HUES6 (cell line): ENCODE data around the gene COL5A1.

Source experiments
- H3K27ac ChIP-seq: 2 replicates; pipeline ENCODE4 v1.7.0; 2013; ENCODE audit warnings: low read depth, mild to moderate bottlenecking, low read length, inconsistent platforms
- H3K27me3 ChIP-seq: 2 replicates; pipeline ENCODE4 v1.6.1; 2013; ENCODE audit warnings: low read length; ENCODE audit not compliant: control insufficient read depth, insufficient read depth
- H3K36me3 ChIP-seq: 2 replicates; pipeline ENCODE4 v1.6.1; 2013; ENCODE audit warnings: low read length; ENCODE audit not compliant: control insufficient read depth, insufficient read depth
- H3K4me1 ChIP-seq: 2 replicates; pipeline ENCODE4 v1.6.1; 2013; ENCODE audit warnings: low read length; ENCODE audit not compliant: control insufficient read depth, insufficient read depth
- H3K4me3 ChIP-seq: 2 replicates; pipeline ENCODE4 v1.5.1; 2013; ENCODE audit warnings: low read depth, low read length
- H3K9ac ChIP-seq: one replicate; pipeline ENCODE4 v1.6.1; 2013; ENCODE audit warnings: mild to moderate bottlenecking, low read length
- H3K9me3 ChIP-seq: 2 replicates; pipeline ENCODE4 v1.6.1; 2013; ENCODE audit warnings: low read depth, low read length; ENCODE audit not compliant: control insufficient read depth, insufficient read depth

Gene COL5A1

DNA sequence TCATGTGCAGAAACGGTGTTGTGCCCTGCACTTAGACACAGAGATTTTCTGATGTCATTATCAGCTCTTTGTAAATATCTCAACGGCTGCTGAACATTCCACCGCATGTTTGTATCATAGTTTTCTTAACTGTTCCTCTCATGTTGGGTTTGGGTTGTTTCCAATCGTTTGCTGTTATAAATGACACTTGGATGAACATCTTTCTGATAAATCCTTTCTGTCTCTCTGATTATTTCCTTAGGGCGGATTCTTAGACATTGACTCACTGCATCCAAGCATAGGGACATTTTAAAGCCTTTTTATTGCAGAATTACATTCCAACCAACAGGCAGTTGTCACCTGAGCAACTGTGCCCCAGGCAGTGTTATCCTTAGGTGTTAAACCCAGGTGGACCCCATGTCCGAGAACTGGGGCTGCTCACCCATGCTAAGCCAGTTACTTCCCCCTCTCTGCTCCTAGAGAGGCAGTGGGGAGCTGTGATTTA is 28.5 kb downstream of the COL5A1 start:
- H3K36me3 ChIP-seq: peaks cover 3% of the 10 kb centered on the region; the same call in 1 of the 2 replicates
- H3K9ac ChIP-seq: no peak overlapping the region
- peaks cover 8% of the 10 kb centered on the region; the same call in 1 of the 2 replicates for H3K9me3 ChIP-seq
- H3K4me1 ChIP-seq: peaks cover 10% of the 10 kb centered on the region; the same call in 1 of the 2 replicates
- no peak overlapping the region for H3K27ac ChIP-seq
- no peaks in the 10 kb centered on the region for H3K27me3 ChIP-seq
- no peak overlapping the region for H3K4me3 ChIP-seq

DNA sequence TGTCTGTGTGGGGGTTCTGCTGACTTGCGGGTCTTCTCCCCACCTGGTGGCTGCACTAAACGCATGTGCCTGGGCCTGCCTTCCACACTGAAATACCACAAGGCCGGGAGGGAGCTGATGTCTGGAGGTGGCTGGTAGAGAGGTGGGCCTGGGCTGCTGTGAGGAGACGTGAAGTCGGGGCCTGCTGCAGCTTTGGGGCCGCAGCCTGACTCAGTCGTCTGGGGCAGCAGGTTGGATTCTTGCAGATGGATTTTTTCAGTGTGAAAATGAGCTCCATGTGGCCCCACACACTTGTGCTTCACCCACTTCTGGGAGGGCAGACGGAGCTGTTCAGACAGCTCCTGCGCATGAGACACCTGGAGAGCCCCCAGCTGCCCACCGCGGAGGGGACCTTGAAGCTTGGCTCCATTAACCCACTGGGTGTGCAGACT is 29.3 kb downstream of the COL5A1 start:
- H3K36me3 ChIP-seq: peaks cover 3% of the 10 kb centered on the region; the same call in 1 of the 2 replicates
- H3K27ac ChIP-seq: no peak overlapping the region
- H3K9ac ChIP-seq: no peak overlapping the region
- H3K4me1 ChIP-seq: peaks cover 10% of the 10 kb centered on the region; the same call in 1 of the 2 replicates
- no peak overlapping the region for H3K4me3 ChIP-seq
- H3K27me3 ChIP-seq: no peaks in the 10 kb centered on the region
- H3K9me3 ChIP-seq: peaks cover 8% of the 10 kb centered on the region; the same call in 1 of the 2 replicates

DNA sequence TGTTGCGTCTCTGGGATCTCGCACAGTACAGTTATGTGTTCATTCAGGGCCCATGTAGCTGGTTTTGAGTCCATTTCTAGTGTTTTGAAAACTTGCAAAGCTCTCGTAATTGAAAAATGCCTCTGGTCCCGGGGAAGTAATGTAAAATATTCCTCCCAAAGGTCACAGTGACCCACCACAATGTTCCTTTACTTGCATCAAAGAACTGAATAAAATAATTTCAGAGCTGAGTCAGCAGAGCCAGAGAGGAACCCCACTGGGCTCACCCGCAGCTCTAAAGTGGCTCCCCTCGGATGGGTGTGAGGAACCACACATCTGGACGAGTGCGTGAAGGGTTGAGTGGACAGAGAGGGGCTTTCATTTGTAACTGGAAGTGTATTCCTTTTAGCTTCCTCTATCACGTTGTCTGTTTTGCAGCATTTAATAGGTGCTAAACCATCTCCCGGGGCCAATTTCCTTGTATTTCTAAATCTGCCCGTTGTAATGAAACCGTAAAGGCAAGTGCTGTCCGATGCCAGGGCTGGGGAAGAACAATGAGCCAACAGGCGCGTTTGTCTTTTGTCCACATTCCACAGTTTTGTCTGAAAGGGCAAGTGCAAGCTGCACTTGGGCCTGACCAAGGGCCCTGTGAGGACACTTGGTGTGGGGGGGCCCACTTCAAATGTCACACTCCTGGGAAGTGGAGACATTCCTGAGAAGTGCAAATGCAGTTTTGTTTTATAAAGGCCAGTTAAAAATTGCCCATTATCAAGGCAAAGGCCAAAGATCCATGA is 29.9 kb downstream of the COL5A1 start:
- Histone ChIP-seq H3K27ac (no peak overlapping the region), H3K4me3 (no peak overlapping the region), H3K9ac (no peak overlapping the region), H3K9me3 (peaks cover 8% of the 10 kb centered on the region; the same call in 1 of the 2 replicates), H3K4me1 (peaks cover 10% of the 10 kb centered on the region; the same call in 1 of the 2 replicates), H3K36me3 (peaks cover 3% of the 10 kb centered on the region; the same call in 1 of the 2 replicates), H3K27me3 (no peaks in the 10 kb centered on the region)

DNA sequence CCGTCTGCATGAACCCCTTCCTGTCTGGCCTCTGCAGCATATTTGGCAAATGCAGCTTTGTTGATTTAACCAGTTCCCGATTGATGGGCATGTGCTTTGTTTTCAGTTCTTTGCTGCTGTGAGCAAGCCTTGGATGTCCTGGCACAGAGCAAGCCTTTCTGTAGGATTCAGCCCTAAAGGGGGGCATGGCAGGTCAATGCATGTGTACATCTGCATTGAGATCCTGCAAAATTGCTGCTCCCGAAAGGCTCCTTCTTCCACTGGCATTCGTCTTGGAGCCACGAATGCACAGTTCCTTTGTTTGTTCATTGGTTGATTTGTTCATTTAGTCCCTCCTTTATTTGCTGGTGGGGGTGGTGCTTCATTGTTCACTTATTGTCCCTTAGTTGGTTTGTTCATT is 34.8 kb downstream of the COL5A1 start:
- no peak overlapping the region for H3K4me3 ChIP-seq
- H3K4me1 ChIP-seq: peaks cover 14% of the 10 kb centered on the region; the same call in 1 of the 2 replicates
- H3K27me3 ChIP-seq: no peaks in the 10 kb centered on the region
- peaks cover 3% of the 10 kb centered on the region; the same call in 1 of the 2 replicates for H3K36me3 ChIP-seq
- H3K27ac ChIP-seq: no peak overlapping the region
- H3K9me3 ChIP-seq: peaks cover 8% of the 10 kb centered on the region; the same call in 1 of the 2 replicates
- H3K9ac ChIP-seq: no peak overlapping the region

DNA sequence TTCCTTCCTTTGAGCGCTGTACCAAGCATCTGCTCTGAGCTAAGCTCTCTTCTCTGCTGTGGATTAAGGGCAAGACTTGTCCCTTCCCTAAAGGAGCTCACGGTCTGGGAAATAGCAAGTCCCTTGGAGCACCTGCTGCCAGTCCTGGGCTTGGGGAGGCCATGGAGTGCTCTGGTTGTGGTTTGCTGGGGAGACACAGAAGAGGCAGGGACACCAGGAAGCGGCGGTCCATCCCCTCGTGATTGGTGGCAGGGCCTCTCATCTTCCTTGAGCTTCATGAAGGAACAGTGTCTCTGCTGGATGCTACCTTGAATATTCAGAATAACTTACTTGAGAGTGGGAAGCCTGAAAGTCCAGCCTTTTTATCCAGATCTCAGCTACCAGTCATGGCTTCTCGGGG is 35.3 kb downstream of the COL5A1 start:
- Histone ChIP-seq H3K27ac (no peak overlapping the region), H3K4me3 (no peak overlapping the region), H3K36me3 (peaks cover 3% of the 10 kb centered on the region; the same call in 1 of the 2 replicates)

DNA sequence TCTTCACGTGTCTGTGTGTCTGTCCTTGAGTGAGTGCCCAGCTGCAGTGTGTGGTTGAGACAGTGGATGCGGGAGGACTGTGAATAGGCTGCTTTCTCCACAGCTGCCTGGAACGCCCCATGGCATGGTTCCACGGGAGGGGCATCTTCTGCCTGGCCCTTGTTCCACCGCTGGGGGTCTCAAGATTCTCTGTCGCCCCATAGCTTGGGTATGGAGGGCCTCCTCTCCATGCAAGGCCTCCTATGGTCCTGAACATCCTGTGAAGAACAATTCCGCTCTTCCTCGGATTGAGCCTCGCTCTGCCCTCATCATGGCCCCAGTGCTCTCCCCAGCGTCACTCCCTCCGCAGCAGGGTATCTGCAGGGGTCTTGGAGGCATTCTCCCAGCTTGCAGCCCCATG is 36.1 kb downstream of the COL5A1 start:
- Histone ChIP-seq H3K36me3 (peaks cover 3% of the 10 kb centered on the region; the same call in 1 of the 2 replicates), H3K27ac (no peak overlapping the region), H3K4me3 (no peak overlapping the region), H3K9me3 (peaks cover 5% of the 10 kb centered on the region; the same call in 1 of the 2 replicates), H3K4me1 (peaks cover 14% of the 10 kb centered on the region; the same call in 1 of the 2 replicates), H3K27me3 (no peaks in the 10 kb centered on the region), H3K9ac (no peak overlapping the region)

More for the DNA sequence above, 35.3 kb downstream of the COL5A1 start:
- peaks cover 14% of the 10 kb centered on the region; the same call in 1 of the 2 replicates for H3K4me1 ChIP-seq
- no peak overlapping the region for H3K9ac ChIP-seq
- H3K9me3 ChIP-seq: peaks cover 8% of the 10 kb centered on the region; the same call in 1 of the 2 replicates
- H3K27me3 ChIP-seq: no peaks in the 10 kb centered on the region

DNA sequence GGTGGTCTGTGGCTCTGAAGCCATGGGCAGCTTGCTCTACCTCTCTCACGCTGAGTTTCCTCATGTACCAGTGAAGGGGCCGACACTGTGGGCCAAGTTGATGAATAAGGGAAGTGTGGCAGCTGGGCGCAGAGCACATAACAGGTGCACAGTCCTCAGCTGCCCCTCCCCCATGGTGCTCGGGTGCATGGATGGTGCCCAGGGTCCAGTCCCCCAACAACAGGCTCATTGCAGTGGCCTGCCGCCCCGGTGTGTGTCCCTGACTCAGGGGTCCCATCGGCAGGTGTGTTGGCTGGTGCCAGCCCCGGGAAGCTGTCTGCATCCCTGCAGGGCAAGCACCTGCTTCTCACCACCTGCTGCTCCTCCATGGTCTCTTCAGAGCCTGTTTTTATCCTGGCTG is 36.6 kb downstream of the COL5A1 start:
- Histone ChIP-seq H3K27me3 (no peaks in the 10 kb centered on the region), H3K27ac (no peak overlapping the region), H3K36me3 (peaks cover 3% of the 10 kb centered on the region; the same call in 1 of the 2 replicates)

DNA sequence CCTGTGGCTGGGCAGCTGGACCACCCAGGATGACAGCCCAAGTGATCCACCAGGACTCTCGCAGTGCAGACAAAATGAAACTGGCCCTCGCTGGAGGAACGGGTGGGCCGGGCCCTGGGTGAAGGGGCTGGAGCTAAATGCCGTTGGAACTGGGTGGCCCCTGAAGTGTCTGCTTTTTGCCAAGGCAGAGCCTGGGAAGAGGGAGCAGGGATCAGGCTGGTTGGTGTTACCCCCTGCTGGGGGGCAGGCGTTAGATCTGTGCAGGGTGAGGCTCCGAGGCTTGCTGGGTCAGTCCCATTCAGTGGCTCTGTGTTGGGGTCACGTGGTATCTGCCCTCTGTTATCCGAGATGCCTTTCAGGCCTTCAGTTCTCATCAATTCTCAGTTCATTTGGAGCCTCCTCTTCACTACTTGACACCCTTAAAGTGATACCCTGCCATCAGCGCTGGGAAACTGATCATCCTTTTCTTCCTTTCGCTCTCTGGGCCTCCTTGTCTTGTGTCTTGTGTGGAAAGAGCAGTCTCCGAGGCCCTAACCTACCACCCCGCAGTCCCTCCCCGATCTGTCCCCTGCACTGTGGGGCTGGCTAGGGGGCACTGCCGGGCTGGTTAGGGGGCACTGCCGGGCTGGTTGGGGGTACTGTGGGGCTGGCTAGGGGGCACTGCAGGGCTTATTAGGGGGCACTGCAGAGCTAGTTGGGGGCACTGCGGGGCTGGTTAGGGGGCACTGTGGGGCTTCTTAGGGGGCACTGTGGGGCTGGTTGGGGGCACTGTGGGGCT is 37.3 kb downstream of the COL5A1 start:
- Histone ChIP-seq H3K9me3 (peaks cover 5% of the 10 kb centered on the region; the same call in 1 of the 2 replicates), H3K27ac (no peak overlapping the region)

More for the DNA sequence above, 36.6 kb downstream of the COL5A1 start:
- H3K4me1 ChIP-seq: peaks cover 14% of the 10 kb centered on the region; the same call in 1 of the 2 replicates
- H3K4me3 ChIP-seq: no peak overlapping the region
- peaks cover 5% of the 10 kb centered on the region; the same call in 1 of the 2 replicates for H3K9me3 ChIP-seq
- H3K9ac ChIP-seq: no peak overlapping the region

DNA sequence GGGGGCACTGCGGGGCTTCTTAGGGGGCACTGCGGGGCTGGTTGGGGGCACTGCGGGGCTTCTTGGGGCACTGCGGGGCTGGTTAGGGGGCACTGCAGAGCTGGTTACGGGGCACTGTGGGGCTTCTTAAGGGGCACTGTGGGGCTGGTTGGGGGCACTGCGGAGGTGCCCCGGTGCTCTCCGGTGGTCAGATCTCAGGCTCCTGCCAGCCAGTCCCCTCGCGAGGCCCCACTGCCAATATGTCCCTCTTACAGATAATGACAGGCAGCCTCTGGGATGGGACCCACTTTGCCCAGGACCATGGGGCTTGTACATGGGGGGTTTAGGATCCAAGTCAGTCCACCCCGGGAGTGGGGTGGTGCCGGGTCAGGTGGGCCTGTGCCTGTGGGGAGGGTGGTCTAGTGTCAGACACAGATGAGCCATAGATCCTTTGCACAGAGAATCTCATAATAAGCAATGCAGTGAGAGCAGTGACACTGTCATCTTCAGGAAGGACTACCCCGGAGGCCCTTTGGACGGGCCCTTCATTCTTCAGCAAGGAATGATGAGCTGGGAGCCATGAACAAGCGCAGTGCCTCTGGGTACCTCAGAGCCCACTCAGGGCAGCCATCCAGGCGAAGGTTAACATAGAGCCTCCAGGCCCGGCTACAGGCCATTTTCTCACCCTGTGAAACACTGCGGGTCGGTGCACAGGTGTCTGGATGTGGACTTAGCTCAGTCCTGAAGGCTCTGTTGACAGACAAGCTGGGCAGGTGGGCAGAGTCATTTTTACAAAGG is 38.2 kb downstream of the COL5A1 start:
- Histone ChIP-seq H3K4me1 (peaks cover 14% of the 10 kb centered on the region; the same call in 1 of the 2 replicates), H3K36me3 (peaks cover 3% of the 10 kb centered on the region; the same call in 1 of the 2 replicates), H3K4me3 (no peak overlapping the region), H3K27ac (no peak overlapping the region), H3K27me3 (no peaks in the 10 kb centered on the region), H3K9me3 (peaks cover 2% of the 10 kb centered on the region), H3K9ac (no peak overlapping the region)

More for the DNA sequence above, 37.3 kb downstream of the COL5A1 start:
- Histone ChIP-seq H3K36me3 (peaks cover 3% of the 10 kb centered on the region; the same call in 1 of the 2 replicates), H3K27me3 (no peaks in the 10 kb centered on the region), H3K4me1 (peaks cover 14% of the 10 kb centered on the region; the same call in 1 of the 2 replicates), H3K9ac (no peak overlapping the region), H3K4me3 (no peak overlapping the region)
